GM19193 (cell line): ENCODE results near the gene MFAP1.
A peak's percentile ranks its signal among the peaks of the same experiment; 100 is the strongest.

Experiments
- POLR2A ChIP-seq: IDR thresholded peaks from 4 replicates; pipeline ENCODE4 v1.6.1; 2011; ENCODE audit not compliant: insufficient read depth, insufficient read length; ENCODE audit errors: extremely low read depth

The MFAP1 gene

GRCh38 chr15:43821505-43821904 lies 3.0 kb downstream of the MFAP1 start:
- TF ChIP-seq POLR2A: no peak

DNA sequence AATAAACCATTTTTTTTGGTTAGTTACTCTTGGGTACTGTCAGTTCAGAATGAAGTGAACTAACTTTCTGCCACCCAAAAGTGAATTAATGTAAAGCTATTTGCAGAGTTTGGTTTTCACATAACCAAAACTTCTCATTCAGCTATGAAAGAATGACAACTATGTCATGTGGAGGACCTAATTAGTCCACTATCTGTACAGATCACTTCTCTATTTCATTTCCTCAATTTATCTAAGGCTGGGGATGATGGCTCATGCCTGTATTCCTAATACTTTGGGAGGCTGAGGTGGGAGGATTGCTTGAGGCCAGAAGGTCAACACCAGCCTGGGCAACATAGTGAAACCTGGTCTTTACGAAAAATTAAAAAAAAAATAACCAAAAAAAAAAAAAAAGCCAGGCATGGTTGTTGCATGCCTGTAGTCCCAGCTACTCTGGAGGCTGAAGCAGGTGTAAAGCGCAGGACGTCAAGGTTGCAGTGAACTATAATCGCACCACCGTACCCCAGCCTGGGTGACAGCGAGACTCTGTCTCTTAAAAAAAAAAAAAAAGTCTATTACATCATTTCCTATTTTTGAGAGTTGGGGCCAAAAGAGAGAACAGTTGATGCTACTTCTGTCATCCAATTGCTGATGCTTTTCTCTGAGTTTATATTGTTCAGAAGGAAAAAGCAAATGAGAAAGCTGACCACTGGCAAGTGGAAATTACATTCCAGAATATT lies 15.4 kb downstream of the MFAP1 start:
- TF ChIP-seq POLR2A: no peak

DNA sequence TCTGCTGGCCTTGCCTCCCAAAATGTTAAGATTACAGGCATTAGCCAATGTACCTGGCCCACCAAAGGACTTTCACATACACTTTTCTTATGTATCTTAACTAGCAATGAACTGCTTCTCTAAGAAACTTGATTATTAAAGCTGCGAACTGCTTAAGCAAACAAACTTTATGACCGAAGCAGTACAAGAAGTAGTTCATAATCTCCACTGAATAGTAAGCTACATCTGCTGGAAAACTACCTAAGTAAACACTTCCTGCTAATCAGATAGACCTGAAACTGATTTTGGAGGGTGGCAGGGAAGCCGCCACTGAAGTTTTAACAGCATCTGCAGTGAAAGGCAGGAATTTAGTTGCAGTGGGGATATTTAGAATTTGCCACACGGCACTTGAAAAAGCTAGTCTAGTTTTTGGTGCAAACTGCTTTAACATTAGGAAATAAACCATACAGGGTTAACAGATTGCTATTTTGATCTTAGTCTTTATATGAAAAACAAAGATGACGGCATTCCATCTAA lies 16.0 kb downstream of the MFAP1 start:
- no peak for TF ChIP-seq POLR2A

GRCh38 chr15:43800286-43801141 lies 24.0 kb downstream of the MFAP1 start, which contains the start of gene HYPK:
HYPK (plus strand) TSS chr15:43800599; CDS start chr15:43800623, 24 bp downstream.
- peak; percentile 78 for TF ChIP-seq POLR2A

DNA sequence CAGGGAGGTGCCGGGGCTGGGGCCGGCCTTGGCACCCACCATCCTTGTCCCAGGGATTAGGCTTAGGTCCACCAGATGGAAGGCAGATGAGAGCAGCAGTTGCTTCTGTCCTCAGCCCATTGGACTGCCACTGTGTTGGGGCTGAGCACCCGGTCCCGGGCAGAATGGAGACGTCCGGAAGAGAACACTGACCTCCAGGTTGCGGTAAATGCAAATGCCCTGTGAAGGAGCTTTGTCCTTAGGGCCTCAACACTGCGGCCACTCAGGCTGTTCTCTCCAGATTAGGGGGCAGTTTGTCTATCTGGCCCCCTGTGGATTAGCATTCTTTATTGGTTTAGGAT lies 24.6 kb downstream of the MFAP1 start, which contains the start of gene SERINC4:
Gene SERINC4 (minus strand): TSS at position 276 of the 341 bp plus-strand sequence. CDS start 234 bp downstream, at position 42.
- no peak for TF ChIP-seq POLR2A

- TF ChIP-seq POLR2A: no peak
These were observed 25.1 kb downstream of the MFAP1 start for GRCh38 chr15:43799209-43799944.

GRCh38 chr15:43796566-43796965 lies 27.9 kb downstream of the MFAP1 start:
- no peak for TF ChIP-seq POLR2A

- TF ChIP-seq POLR2A: no peak
These were observed 28.5 kb downstream of the MFAP1 start for GRCh38 chr15:43795997-43796396.

- TF ChIP-seq POLR2A: no peak
These were observed 29.3 kb downstream of the MFAP1 start for GRCh38 chr15:43795197-43795596.

GRCh38 chr15:43794269-43795037 lies 30.0 kb downstream of the MFAP1 start:
- no peak for TF ChIP-seq POLR2A

DNA sequence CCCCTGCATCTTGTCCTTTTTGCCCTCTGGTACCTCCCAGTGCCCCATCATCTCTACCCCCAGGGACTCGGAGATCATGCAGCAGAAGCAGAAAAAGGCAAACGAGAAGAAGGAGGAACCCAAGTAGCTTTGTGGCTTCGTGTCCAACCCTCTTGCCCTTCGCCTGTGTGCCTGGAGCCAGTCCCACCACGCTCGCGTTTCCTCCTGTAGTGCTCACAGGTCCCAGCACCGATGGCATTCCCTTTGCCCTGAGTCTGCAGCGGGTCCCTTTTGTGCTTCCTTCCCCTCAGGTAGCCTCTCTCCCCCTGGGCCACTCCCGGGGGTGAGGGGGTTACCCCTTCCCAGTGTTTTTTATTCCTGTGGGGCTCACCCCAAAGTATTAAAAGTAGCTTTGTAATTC lies 30.8 kb downstream of the MFAP1 start:
- no peak for TF ChIP-seq POLR2A

DNA sequence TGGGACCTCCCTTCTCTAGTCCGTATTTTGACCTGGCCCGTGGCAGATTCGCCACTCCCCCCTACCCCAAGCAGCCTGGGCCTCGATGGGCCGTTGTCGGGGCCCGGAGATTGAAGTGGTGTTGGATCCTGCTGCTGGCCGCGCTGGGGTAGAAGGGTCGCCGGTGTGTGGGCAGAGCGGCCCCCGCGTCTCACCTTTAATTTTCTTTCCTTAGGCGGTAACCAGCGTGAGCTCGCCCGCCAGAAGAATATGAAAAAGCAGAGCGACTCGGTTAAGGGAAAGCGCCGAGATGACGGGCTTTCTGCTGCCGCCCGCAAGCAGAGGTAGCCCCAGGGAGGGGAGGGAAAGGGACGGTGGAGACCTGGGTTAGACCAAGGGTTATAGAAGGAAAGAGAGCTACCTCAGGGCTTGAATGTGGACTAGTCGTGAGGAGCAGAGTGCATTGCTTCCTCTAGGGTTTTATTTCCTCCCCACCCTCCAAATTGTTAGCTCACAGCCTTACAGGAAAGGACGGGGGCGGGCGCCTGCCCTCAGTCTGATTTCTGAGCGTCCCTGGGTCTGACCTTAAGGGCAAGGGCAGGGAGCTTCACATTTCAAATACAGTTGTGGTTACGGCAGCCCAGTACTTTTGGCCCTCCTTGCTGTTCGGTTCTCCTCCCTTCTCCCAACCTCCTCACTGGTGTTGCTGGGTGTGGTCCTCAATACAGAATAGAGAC lies 31.6 kb downstream of the MFAP1 start:
- no peak for TF ChIP-seq POLR2A

DNA sequence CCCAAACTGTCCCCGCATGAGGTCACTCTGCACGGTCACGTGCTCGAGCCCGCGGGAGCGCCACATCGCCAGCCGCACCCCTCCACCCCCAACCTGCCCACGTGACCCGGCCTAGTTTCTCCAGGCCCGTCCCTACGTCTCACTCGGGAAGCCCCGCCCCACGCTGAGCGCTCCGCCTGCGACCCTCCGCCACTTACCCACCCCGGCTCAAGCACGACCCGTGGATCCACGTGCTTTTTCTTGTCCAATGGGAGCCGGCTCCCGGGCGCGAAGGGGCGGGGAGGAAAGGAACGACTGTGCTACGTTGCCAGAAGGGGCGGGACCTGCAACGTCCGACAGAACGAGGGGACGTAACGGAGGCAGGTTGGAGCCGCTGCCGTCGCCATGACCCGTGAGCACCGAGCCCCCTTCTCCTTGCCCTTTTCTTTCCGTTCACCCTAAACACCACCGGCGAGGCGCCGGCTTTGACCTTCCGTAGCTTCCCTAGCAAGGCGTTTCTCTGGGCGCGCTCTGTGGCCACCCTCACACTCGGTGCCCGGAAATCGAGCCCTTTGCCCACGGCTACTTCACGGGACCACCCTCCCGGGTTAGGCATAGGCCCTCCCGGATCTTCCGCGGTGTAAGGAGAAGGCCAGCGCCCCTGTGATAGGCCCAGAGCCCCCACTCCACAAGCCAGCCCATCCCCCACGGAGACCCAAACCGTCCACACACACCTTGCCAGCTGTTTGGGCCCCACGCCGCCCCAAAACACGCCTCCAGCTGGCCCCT lies 32.3 kb downstream of the MFAP1 start, which contains the start of gene SERF2:
Gene SERF2 (plus strand): TSS at position 328 of the 768 bp plus-strand sequence. CDS start 57 bp downstream, at position 385.
- peak; percentile 95 for TF ChIP-seq POLR2A
